Stimulated activated CD4-positive, alpha-beta T cell treated with anti-CD3 and anti-CD28 coated beads, Interleukin-12 subunit alpha, Interleukin-12 subunit beta, amount 100 ng/mL, for 4 hours (primary cell): ENCODE measurements around the gene PNPO.
"Not testable (repeated sequence)": the region's sequence is repeated elsewhere in the genome, so short reads cannot be mapped to it uniquely, and the experiment has no call there.

Source experiments
- DNase-seq: peaks from one replicate; pipeline ENCODE4 v3.0.0-alpha.2; 2020

The PNPO gene

GRCh38 chr17:47980541-47980940, 39.2 kb downstream of the PNPO start:
- no peak for DNase-seq

GRCh38 chr17:47981462-47981861, 40.1 kb downstream of the PNPO start:
- DNase-seq: no peak

GRCh38 chr17:47982091-47982617, 40.8 kb downstream of the PNPO start:
- DNase-seq: no peak

GRCh38 chr17:47982645-47983390, 41.4 kb downstream of the PNPO start:
- no peak for DNase-seq

GRCh38 chr17:47983492-47984223, 42.3 kb downstream of the PNPO start:
- no peak for DNase-seq

- no peak for DNase-seq
Observed at GRCh38 chr17:47986520-47986919, 45.1 kb downstream of the PNPO start.

GRCh38 chr17:47987240-47987835, 46.0 kb downstream of the PNPO start:
- DNase-seq: no peak

GRCh38 chr17:47988445-47988844, 47.1 kb downstream of the PNPO start:
- not testable (repeated sequence) for DNase-seq

GRCh38 chr17:47989159-47989558, 47.8 kb downstream of the PNPO start:
- no peak for DNase-seq

GRCh38 chr17:47989700-47990099, 48.3 kb downstream of the PNPO start:
- no peak for DNase-seq

GRCh38 chr17:47990962-47991731, 49.8 kb downstream of the PNPO start:
- DNase-seq: no peak

GRCh38 chr17:47992216-47992615, 50.8 kb downstream of the PNPO start:
- DNase-seq: no peak

- no peak for DNase-seq
Observed at GRCh38 chr17:47993031-47993564, 51.7 kb downstream of the PNPO start.

- no peak for DNase-seq
Observed at GRCh38 chr17:47993964-47994363, 52.6 kb downstream of the PNPO start.

GRCh38 chr17:47994724-47995123, 53.4 kb downstream of the PNPO start:
- no peak for DNase-seq

- no peak for DNase-seq
Observed at GRCh38 chr17:47995241-47995935, 54.0 kb downstream of the PNPO start.

- no peak for DNase-seq
Observed at GRCh38 chr17:47996201-47996600, 54.8 kb downstream of the PNPO start.

GRCh38 chr17:47997586-47997985, 56.2 kb downstream of the PNPO start:
- DNase-seq: no peak

- no peak for DNase-seq
Observed at GRCh38 chr17:47998044-47998443, 56.7 kb downstream of the PNPO start.
